Measurements from ENCODE around the gene CTSG. TPM values are rescaled to one million over a fixed set of nuclear protein-coding genes. Genes with fewer than 3 reads are reported as not detected.
A peak's percentile ranks its signal among the peaks of the same experiment; 100 is the strongest.
"Not testable (repeated sequence)": the region's sequence is repeated elsewhere in the genome, so short reads cannot be mapped to it uniquely, and the experiment has no call there.

The CTSG gene
- total RNA-seq, 1 experiment from 2014 or later = not detected

GRCh38 chr14:24534286-24534685 lies 41.8 kb downstream of the CTSG start:
- Mint-ChIP-seq H3K4me1 (no peaks in the 10 kb centered on the region), H3K4me3 (no peak overlapping the region), H3K27me3 (ENCODE audit: low read depth) (no peaks in the 10 kb centered on the region; the same call in 1 of the 2 replicates), H3K36me3 (ENCODE audit: insufficient read depth in 1 of 3, low read depth in 3 of 3) (peaks cover 0 to 19% (median 0%) of the 10 kb centered on the region in 3 experiments; a peak in 2 of 7 replicates), H3K27ac (no peak overlapping the region), H3K9me3 (peaks cover 0 to 64% of the 10 kb centered on the region in 2 experiments; a peak in 2 of 5 replicates)
- TF ChIP-seq, protein P1, sequence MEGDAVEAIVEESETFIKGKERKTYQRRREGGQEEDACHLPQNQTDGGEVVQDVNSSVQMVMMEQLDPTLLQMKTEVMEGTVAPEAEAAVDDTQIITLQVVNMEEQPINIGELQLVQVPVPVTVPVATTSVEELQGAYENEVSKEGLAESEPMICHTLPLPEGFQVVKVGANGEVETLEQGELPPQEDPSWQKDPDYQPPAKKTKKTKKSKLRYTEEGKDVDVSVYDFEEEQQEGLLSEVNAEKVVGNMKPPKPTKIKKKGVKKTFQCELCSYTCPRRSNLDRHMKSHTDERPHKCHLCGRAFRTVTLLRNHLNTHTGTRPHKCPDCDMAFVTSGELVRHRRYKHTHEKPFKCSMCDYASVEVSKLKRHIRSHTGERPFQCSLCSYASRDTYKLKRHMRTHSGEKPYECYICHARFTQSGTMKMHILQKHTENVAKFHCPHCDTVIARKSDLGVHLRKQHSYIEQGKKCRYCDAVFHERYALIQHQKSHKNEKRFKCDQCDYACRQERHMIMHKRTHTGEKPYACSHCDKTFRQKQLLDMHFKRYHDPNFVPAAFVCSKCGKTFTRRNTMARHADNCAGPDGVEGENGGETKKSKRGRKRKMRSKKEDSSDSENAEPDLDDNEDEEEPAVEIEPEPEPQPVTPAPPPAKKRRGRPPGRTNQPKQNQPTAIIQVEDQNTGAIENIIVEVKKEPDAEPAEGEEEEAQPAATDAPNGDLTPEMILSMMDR (conservative IDR thresholded peaks at IDR 0.05) = no peak
- Histone ChIP-seq H3K27me3 (ENCODE audit: insufficient read depth, low read length) (no peaks in the 10 kb centered on the region), H4K5ac (ENCODE audit: insufficient read length, low read depth, low read length) (no peak overlapping the region), H3K18ac (ENCODE audit: insufficient read length, low read depth, low read length) (no peak overlapping the region), H2AK5ac (ENCODE audit: insufficient read length, low read length) (no peak overlapping the region), H3K9me3 (ENCODE audit: control insufficient read depth, low read depth, low read length) (no peaks in the 10 kb centered on the region), H2BK5ac (ENCODE audit: insufficient read length, low read length) (no peak overlapping the region), H2BK20ac (ENCODE audit: low read depth, low read length, poor library complexity, severe bottlenecking) (no peak overlapping the region), H3K14ac (ENCODE audit: insufficient read depth, low read length) (no peak overlapping the region), H3K79me2 (ENCODE audit: insufficient read depth, low read length) (no peaks in the 10 kb centered on the region), H2BK120ac (ENCODE audit: low read depth, low read length, poor library complexity, severe bottlenecking) (no peak overlapping the region), H3K79me1 (ENCODE audit: insufficient read depth, low read depth, low read length, poor library complexity, severe bottlenecking) (no peaks in the 10 kb centered on the region), H4K20me1 (ENCODE audit: control insufficient read depth, insufficient read depth, insufficient read length) (no peaks in the 10 kb centered on the region), H3K4me1 (ENCODE audit: insufficient read depth, low read length) (no peaks in the 10 kb centered on the region), H3K23ac (ENCODE audit: insufficient read length, low read depth, low read length) (no peak overlapping the region), H3K23me2 (ENCODE audit: insufficient read length, low read depth, low read length, poor library complexity, severe bottlenecking) (no peaks in the 10 kb centered on the region), H2AFZ (ENCODE audit: low read length) (no peak overlapping the region), H3K27ac (ENCODE audit: insufficient read length, low read depth, low read length) (no peak overlapping the region), H3T11ph (ENCODE audit: low read length) (no peak overlapping the region), H3K56ac (ENCODE audit: insufficient read length, low read depth, low read length) (no peak overlapping the region), H3K4ac (ENCODE audit: low read depth, low read length) (no peak overlapping the region), H2BK12ac (ENCODE audit: insufficient read length, low read depth, low read length) (no peak overlapping the region), H2BK15ac (ENCODE audit: low read depth, low read length) (no peak overlapping the region), H3K9ac (ENCODE audit: extremely low read depth, insufficient read length, low read length) (no peak overlapping the region), H4K8ac (replicated peaks; ENCODE audit: insufficient read length, low read depth, low read length) (no peak overlapping the region), H4K91ac (ENCODE audit: insufficient read length, low read depth, low read length) (no peak overlapping the region), H3K4me2 (ENCODE audit: insufficient read depth, insufficient read length, low read length) (no peak overlapping the region)
- DNase-seq = no peak
- WGBS (ENCODE audit: extremely low coverage, insufficient read length, low lambda C conversion rate) = no CpG with 5 or more reads among the region's 3 CpGs

GRCh38 chr14:24525877-24526620 lies 50.0 kb downstream of the CTSG start:
- not testable (repeated sequence) for H3K4me2 ChIP-seq (ENCODE audit: insufficient read depth, insufficient read length, low read length)

More at GRCh38 chr14:24525877-24526620, 50.0 kb downstream of the CTSG start:
- not testable (repeated sequence) for H3K23me2 ChIP-seq (ENCODE audit: insufficient read length, low read depth, low read length, poor library complexity, severe bottlenecking); H3K23ac ChIP-seq (ENCODE audit: insufficient read length, low read depth, low read length); H3K4me1 ChIP-seq (ENCODE audit: insufficient read depth, low read length); H4K20me1 ChIP-seq (ENCODE audit: control insufficient read depth, insufficient read depth, insufficient read length); H4K5ac ChIP-seq (ENCODE audit: insufficient read length, low read depth, low read length); H2BK15ac ChIP-seq (ENCODE audit: low read depth, low read length); H2BK20ac ChIP-seq (ENCODE audit: low read depth, low read length, poor library complexity, severe bottlenecking); H3T11ph ChIP-seq (ENCODE audit: low read length); H3K27ac ChIP-seq (ENCODE audit: insufficient read length, low read depth, low read length); H3K79me2 ChIP-seq (ENCODE audit: insufficient read depth, low read length); H2BK120ac ChIP-seq (ENCODE audit: low read depth, low read length, poor library complexity, severe bottlenecking); DNase-seq; H2AK5ac ChIP-seq (ENCODE audit: insufficient read length, low read length); H3K4ac ChIP-seq (ENCODE audit: low read depth, low read length); H3K36me3 Mint-ChIP-seq (ENCODE audit: insufficient read depth in 1 of 3, low read depth in 3 of 3); H3K27me3 ChIP-seq (ENCODE audit: insufficient read depth, low read length); H3K9me3 ChIP-seq (ENCODE audit: control insufficient read depth, low read depth, low read length); H4K8ac ChIP-seq (replicated peaks; ENCODE audit: insufficient read length, low read depth, low read length); H3K4me1 Mint-ChIP-seq; H3K14ac ChIP-seq (ENCODE audit: insufficient read depth, low read length); H3K56ac ChIP-seq (ENCODE audit: insufficient read length, low read depth, low read length); H3K18ac ChIP-seq (ENCODE audit: insufficient read length, low read depth, low read length); H2BK12ac ChIP-seq (ENCODE audit: insufficient read length, low read depth, low read length); H3K27me3 Mint-ChIP-seq (ENCODE audit: low read depth); H3K79me1 ChIP-seq (ENCODE audit: insufficient read depth, low read depth, low read length, poor library complexity, severe bottlenecking); H2AFZ ChIP-seq (ENCODE audit: low read length); H4K91ac ChIP-seq (ENCODE audit: insufficient read length, low read depth, low read length)
- Histone ChIP-seq H2BK5ac (ENCODE audit: insufficient read length, low read length) (peak overlapping the region; percentile 55), H3K9ac (ENCODE audit: extremely low read depth, insufficient read length, low read length) (peak overlapping the region; percentile 26)
- H3K9me3 Mint-ChIP-seq = peaks cover 3 to 53% of the 10 kb centered on the region in 2 experiments; a peak in 4 of 5 replicates
- H3K4me3 Mint-ChIP-seq = peak overlapping the region; percentile 33 to 64; a peak in 3 of 5 replicates
- H3K27ac Mint-ChIP-seq = peak overlapping the region in 1 of 3 experiments; percentile 96; a peak in 2 of 7 replicates
- no CpG with 5 or more reads among the region's 15 CpGs for WGBS (ENCODE audit: extremely low coverage, insufficient read length, low lambda C conversion rate)

Data from H9 (cell line).